ENCODE results near the gene MAP2K2. TPM values are rescaled to one million over a fixed set of nuclear protein-coding genes. Genes with fewer than 3 reads are reported as not detected.

The MAP2K2 gene
- total RNA-seq, 2 experiments from 2014 or later = 186 to 202 TPM

- no peaks in the 10 kb centered on the region for H3K27me3 Mint-ChIP-seq
- H3K36me3 Mint-ChIP-seq (ENCODE audit: low read depth) = peaks cover 44% of the 10 kb centered on the region
- H3K4me3 Mint-ChIP-seq = no peak overlapping the region
- H3K9me3 Mint-ChIP-seq = no peaks in the 10 kb centered on the region
- POLR2A ChIA-PET = interaction anchor here (1.4 kb wide), 2 partner anchors 9 to 89 kb away, joined by 3 read pairs; partner anchors contain the start of gene DAPK3
- peak overlapping the region; percentile 26 for H3K27ac Mint-ChIP-seq
- CTCF ChIA-PET = no interaction called here
- no peak for DNase-seq
- H3K4me1 Mint-ChIP-seq = peaks cover 48% of the 10 kb centered on the region
Measured at GRCh38 chr19:4059453-4059871, 64.5 kb downstream of the MAP2K2 start.

GRCh38 chr19:4058693-4059452 is 65.0 kb downstream of the MAP2K2 start:
- H3K9me3 Mint-ChIP-seq = no peaks in the 10 kb centered on the region
- peaks cover 42% of the 10 kb centered on the region for H3K36me3 Mint-ChIP-seq (ENCODE audit: low read depth)
- no peak overlapping the region for H3K4me3 Mint-ChIP-seq
- ChIA-PET CTCF (no interaction called here), POLR2A (interaction anchor here (0.9 to 1.4 kb wide), 2 partner anchors 14 to 88 kb away, joined by 3 to 4 read pairs; partner anchors contain the start of gene DAPK3)
- H3K4me1 Mint-ChIP-seq = peaks cover 47% of the 10 kb centered on the region
- H3K27me3 Mint-ChIP-seq = no peaks in the 10 kb centered on the region
- DNase-seq = no peak
- peak overlapping the region; percentile 26 for H3K27ac Mint-ChIP-seq

GRCh38 chr19:4057931-4058692 is 65.8 kb downstream of the MAP2K2 start:
- CTCF ChIA-PET = interaction anchor here (1.9 kb wide), 1 partner anchor 82 kb away, joined by 8 read pairs; no protein-coding TSS in a partner anchor
- POLR2A ChIA-PET = interaction anchor here (0.9 kb wide), 1 partner anchor 13 kb away, joined by 4 read pairs; no protein-coding TSS in a partner anchor
- DNase-seq = no peak
- Mint-ChIP-seq H3K4me1 (peaks cover 50% of the 10 kb centered on the region), H3K4me3 (no peak overlapping the region), H3K9me3 (no peaks in the 10 kb centered on the region), H3K36me3 (ENCODE audit: low read depth) (peaks cover 45% of the 10 kb centered on the region), H3K27me3 (no peaks in the 10 kb centered on the region), H3K27ac (peak overlapping the region; percentile 44)

GRCh38 chr19:4055209-4055552 is 68.7 kb downstream of the MAP2K2 start:
- H3K27me3 Mint-ChIP-seq = no peaks in the 10 kb centered on the region
- ChIA-PET CTCF (no interaction called here), POLR2A (no interaction called here)
- no peak overlapping the region for H3K27ac Mint-ChIP-seq
- H3K4me3 Mint-ChIP-seq = no peak overlapping the region
- H3K9me3 Mint-ChIP-seq = no peaks in the 10 kb centered on the region
- peaks cover 53% of the 10 kb centered on the region for H3K36me3 Mint-ChIP-seq (ENCODE audit: low read depth)
- DNase-seq = no peak
- peaks cover 42% of the 10 kb centered on the region for H3K4me1 Mint-ChIP-seq

- ChIA-PET POLR2A (no interaction called here), CTCF (no interaction called here)
- Mint-ChIP-seq H3K27me3 (no peaks in the 10 kb centered on the region), H3K9me3 (no peaks in the 10 kb centered on the region), H3K4me1 (peaks cover 43% of the 10 kb centered on the region), H3K27ac (no peak overlapping the region), H3K36me3 (ENCODE audit: low read depth) (peaks cover 57% of the 10 kb centered on the region), H3K4me3 (no peak overlapping the region)
- no peak for DNase-seq
Measured at GRCh38 chr19:4054441-4055208, 69.3 kb downstream of the MAP2K2 start.

GRCh38 chr19:4053423-4054324 is 70.2 kb downstream of the MAP2K2 start:
- no peak for DNase-seq
- ChIA-PET CTCF (no interaction called here), POLR2A (no interaction called here)
- Mint-ChIP-seq H3K27me3 (no peaks in the 10 kb centered on the region), H3K9me3 (no peaks in the 10 kb centered on the region), H3K27ac (no peak overlapping the region), H3K4me3 (no peak overlapping the region), H3K36me3 (ENCODE audit: low read depth) (peaks cover 58% of the 10 kb centered on the region), H3K4me1 (peaks cover 40% of the 10 kb centered on the region)

GRCh38 chr19:4052993-4053422 is 70.9 kb downstream of the MAP2K2 start:
- no peaks in the 10 kb centered on the region for H3K27me3 Mint-ChIP-seq
- no peak overlapping the region for H3K4me3 Mint-ChIP-seq
- no peaks in the 10 kb centered on the region for H3K9me3 Mint-ChIP-seq
- DNase-seq = no peak
- CTCF ChIA-PET = no interaction called here
- POLR2A ChIA-PET = no interaction called here
- peaks cover 36% of the 10 kb centered on the region for H3K4me1 Mint-ChIP-seq
- peak overlapping the region; percentile 19 for H3K27ac Mint-ChIP-seq
- H3K36me3 Mint-ChIP-seq (ENCODE audit: low read depth) = peaks cover 58% of the 10 kb centered on the region

GRCh38 chr19:4052114-4052992 is 71.6 kb downstream of the MAP2K2 start:
- Mint-ChIP-seq H3K4me3 (no peak overlapping the region), H3K27ac (peak overlapping the region; percentile 19)
- DNase-seq = no peak

GRCh38 chr19:4051175-4052101 is 72.5 kb downstream of the MAP2K2 start:
- no peak for DNase-seq
- Mint-ChIP-seq H3K27me3 (no peaks in the 10 kb centered on the region), H3K4me3 (no peak overlapping the region), H3K9me3 (no peaks in the 10 kb centered on the region), H3K4me1 (peaks cover 29% of the 10 kb centered on the region), H3K27ac (no peak overlapping the region), H3K36me3 (ENCODE audit: low read depth) (peaks cover 56% of the 10 kb centered on the region)
- ChIA-PET CTCF (no interaction called here), POLR2A (interaction anchor here (1.6 kb wide), 1 partner anchor 9 kb away, joined by 3 read pairs; no protein-coding TSS in a partner anchor)

More at GRCh38 chr19:4052114-4052992, 71.6 kb downstream of the MAP2K2 start:
- Mint-ChIP-seq H3K27me3 (no peaks in the 10 kb centered on the region), H3K9me3 (no peaks in the 10 kb centered on the region), H3K4me1 (peaks cover 31% of the 10 kb centered on the region), H3K36me3 (ENCODE audit: low read depth) (peaks cover 58% of the 10 kb centered on the region)
- ChIA-PET CTCF (no interaction called here), POLR2A (no interaction called here)

GRCh38 chr19:4049432-4049831 is 74.5 kb downstream of the MAP2K2 start:
- H3K27me3 Mint-ChIP-seq = no peaks in the 10 kb centered on the region
- CTCF ChIA-PET = interaction anchor here (0.5 kb wide), 1 partner anchor 40 kb away, joined by 4 read pairs; no protein-coding TSS in a partner anchor
- H3K36me3 Mint-ChIP-seq (ENCODE audit: low read depth) = peaks cover 43% of the 10 kb centered on the region
- no peak overlapping the region for H3K27ac Mint-ChIP-seq
- no peak overlapping the region for H3K4me3 Mint-ChIP-seq
- no peak for DNase-seq
- POLR2A ChIA-PET = no interaction called here
- no peaks in the 10 kb centered on the region for H3K9me3 Mint-ChIP-seq
- H3K4me1 Mint-ChIP-seq = peaks cover 25% of the 10 kb centered on the region

Measured in activated CD4-positive, alpha-beta memory T cell treated with anti-CD3 and anti-CD28 coated beads, Interleukin-2, amount 10 ng/mL, durations not matched to agents 7 days and 5 days (primary cell).